ENCODE measurements around the gene RAVER2.

- TF ChIP-seq YY1 (IDR thresholded peaks at IDR 0.05; ENCODE audit: insufficient read depth, insufficient read length) (no peak), ZNF274 (IDR thresholded peaks at IDR 0.05; ENCODE audit: low read depth, low read length) (no peak)
These were observed 25.1 kb downstream of the RAVER2 start for GRCh38 chr1:64769971-64770370.
